SK-MEL-5 (cell line): ENCODE measurements around the gene WDR74. TPM values are rescaled to one million over a fixed set of nuclear protein-coding genes. Genes with fewer than 3 reads are reported as not detected.
"Not testable (repeated sequence)": the region's sequence is repeated elsewhere in the genome, so short reads cannot be mapped to it uniquely, and the experiment has no call there.

Source experiments
- DNase-seq: peaks from one replicate; pipeline ENCODE4 v3.0.0-alpha.2; 2016; ENCODE audit warnings: low read depth, low spot score
- in situ Hi-C: cut with HindIII; loops from 2 replicates; pipeline ENCODE4 v1.10.0; 2016; ENCODE audit warnings: low sequenced_read_pairs, high pct_unique_total_duplicates, low pct_unique_long_range_greater_than_20kb
- total RNA-seq: library from RNA; depleted of rRNA; stranded (reverse); fragments of >200 nt; shearing (Covaris generic); gene quantifications from 2 replicates; pipeline ENCODE4 v1.2.3, GENCODE V29; 2014

Gene WDR74
- total RNA-seq, 1 experiment from 2014 or later, result 61.2 TPM

DNA sequence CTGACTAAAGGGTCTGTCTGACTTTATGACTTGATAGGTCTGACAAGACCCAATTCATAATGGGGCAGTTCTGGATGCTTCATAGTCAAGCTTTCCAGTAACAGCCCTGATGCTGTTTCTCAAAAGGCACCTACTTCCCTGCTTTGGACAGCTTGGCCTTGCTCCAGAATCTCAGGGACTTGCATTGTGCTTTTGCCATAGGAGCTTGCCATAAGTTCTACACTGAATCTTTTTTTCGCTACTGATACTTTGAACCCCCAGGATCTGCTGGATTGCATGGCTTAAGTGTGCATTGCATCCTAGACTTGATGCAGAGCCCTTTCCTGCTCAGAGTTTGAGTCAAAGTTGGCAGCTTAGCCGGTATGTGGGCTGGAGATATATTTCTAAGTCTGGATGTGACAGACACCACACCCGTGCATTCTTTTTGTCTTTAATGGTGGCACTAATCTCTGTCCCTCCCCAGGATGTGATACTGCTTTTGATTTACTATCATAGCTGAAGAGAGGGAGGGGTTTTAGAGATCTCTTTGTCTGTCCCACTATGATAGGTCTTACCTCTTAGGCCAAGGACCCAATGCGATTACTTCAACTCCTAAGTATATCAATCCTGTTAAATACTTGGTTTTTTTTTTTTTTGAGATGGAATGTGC is 24.4 kb upstream of the WDR74 start:
- DNase-seq, result no peak

DNA sequence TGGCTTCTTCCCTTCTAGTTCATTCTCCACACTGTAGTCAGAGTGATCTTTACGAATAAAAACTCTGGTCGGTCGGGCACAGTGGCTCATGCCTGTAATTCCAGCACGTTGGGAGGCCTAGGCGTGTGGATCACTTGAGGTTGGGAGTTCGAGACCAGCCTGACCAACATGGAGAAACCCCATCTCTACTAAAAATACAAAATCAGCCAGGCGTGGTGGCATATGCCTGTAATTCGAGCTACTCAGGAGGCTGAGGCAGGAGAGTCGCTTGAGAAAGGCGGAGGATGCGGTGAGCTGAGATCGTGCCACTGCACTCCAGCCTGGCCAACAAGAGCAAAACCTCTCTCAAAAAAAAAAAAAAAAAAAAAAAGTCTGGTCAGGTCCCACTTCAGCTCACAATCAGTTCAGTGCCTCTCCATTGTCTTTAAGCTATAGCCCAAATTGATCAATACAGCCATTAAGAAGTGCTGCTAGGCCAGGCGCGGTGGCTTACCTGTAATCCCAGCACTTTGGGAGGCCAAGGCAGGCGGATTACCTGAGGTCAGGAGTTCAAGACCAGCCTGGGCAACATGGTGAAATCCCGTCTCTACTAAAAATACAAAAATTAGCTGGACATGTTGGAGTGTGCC is 22.3 kb upstream of the WDR74 start:
- DNase-seq, in situ Hi-C loops: not testable (repeated sequence)

More for the DNA sequence above, 24.4 kb upstream of the WDR74 start:
- in situ Hi-C loops, result no loop called here

DNA sequence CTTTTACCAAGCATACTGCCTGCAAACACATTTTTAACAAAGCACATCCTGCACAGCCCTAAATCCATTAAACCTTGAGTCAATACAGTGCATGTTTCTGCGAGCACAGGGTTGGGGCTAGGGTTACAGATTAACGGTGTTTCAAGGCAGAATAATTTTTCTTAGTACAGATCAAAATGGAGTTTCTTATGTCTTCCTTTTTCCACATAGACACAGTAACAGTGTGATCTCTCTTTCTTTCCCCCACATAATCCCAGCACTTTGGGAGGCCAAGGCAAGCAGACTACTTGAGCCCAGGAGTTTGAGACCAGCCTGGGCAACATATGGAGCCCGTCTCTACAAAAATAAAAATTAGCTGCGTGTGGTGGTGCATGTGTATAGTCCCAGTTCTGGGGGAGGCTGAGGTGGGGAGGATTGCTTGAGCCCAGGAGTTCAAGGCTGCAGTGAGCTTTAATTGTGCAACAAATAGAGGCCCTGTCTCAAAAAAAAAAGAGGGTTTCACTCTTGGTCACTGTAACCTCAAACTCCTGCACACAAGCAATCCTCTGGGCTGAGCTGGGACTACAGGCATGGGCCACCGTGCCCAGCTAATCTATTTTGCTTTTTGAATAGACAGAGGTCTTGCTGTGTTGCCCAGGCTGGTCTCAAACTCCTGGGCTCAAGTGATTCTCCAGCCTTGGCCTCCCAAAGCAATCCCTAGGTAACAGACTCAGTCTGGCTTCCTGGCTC is 21.6 kb upstream of the WDR74 start:
- in situ Hi-C loops, result no loop called here
- no peak for DNase-seq

DNA sequence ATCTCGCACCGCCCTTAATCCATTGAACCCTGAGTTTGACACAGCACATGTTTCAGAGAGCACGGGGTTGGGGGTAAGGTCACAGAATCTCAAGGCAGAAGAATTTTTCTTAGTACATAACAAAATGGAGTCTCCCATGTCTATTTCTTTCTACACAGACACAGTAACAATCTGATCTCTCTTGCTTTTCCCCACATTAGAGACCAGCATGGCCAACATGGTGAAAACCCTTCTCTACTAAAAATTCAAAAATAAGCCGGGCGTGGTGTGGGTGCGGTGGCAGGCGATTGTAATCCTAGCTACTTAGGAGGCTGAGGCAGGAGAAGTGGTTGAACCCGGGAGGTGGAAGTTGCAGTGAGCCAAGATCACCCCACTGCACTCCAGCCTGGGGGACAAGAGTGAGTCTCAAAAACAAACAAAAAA is 19.9 kb upstream of the WDR74 start:
- DNase-seq, in situ Hi-C loops: not testable (repeated sequence)

DNA sequence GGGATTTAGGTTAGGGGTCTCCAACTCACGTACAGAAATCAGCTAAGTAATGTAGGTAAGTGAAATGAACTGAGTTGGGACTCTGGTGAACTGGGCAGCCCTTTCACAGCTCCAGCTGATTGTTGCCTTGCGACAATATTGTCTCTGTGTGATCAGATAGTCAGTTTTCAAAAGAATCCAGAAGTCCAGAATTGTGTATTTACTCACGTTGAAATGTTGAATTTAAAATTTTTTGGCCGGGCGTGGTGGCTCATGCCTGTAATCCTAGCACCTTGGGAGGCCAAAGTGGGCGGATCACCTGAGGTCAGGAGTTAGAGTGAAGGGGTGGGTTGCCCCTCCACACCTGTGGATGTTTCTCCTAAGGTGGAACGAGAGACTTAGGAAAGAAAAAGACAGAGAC is 18.8 kb upstream of the WDR74 start:
- no peak for DNase-seq
- in situ Hi-C loops, result no loop called here

DNA sequence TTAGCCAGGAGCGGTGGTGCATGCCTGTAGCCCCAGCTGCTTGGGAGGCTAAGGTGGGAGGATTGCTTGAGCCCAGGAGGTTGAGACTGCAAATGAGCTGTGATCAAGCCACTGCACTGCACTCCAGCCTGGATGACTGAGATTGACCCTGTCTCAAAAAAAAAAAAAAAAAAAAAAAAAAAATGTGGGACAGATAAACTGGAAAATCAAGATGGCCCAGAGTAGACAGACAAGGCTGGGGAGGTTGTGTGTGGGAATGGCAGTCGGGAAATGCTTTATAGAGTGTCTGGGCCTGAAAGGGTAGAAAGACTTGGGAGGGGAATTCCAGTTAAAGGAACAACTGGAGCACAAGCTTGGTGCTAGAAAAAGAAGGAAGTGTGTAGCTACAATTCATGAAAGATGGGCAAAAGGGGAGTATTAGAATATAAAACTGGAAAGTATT is 18.2 kb upstream of the WDR74 start:
- in situ Hi-C loops, result no loop called here
- no peak for DNase-seq

DNA sequence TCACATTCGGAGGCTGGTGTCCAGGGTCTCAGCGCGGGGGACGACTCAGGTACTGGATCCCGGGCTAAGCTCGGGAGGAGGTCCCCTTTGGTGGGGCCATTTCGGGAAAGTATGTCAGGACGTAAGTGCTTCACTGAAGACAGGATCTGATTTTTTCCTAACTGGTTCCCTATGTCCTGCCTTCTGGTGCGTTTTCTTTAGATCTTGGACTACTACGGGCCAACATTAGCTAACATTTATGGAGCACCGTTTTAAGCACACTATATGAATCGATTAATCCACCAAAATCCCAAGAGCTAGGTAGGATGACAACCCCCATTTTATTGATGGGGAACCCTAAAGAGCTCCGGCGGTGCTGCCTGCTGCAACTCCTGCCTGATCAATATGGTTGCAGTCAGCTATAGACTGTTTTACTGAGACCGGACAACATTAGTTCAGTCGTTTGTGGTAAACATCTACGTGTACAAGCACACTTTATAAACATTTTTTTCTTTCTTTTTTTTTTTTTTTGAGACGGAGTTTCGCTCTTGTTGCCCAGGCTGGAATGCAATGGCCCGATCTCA is 17.0 kb upstream of the WDR74 start:
- no peak for DNase-seq
- in situ Hi-C loops, result no loop called here

DNA sequence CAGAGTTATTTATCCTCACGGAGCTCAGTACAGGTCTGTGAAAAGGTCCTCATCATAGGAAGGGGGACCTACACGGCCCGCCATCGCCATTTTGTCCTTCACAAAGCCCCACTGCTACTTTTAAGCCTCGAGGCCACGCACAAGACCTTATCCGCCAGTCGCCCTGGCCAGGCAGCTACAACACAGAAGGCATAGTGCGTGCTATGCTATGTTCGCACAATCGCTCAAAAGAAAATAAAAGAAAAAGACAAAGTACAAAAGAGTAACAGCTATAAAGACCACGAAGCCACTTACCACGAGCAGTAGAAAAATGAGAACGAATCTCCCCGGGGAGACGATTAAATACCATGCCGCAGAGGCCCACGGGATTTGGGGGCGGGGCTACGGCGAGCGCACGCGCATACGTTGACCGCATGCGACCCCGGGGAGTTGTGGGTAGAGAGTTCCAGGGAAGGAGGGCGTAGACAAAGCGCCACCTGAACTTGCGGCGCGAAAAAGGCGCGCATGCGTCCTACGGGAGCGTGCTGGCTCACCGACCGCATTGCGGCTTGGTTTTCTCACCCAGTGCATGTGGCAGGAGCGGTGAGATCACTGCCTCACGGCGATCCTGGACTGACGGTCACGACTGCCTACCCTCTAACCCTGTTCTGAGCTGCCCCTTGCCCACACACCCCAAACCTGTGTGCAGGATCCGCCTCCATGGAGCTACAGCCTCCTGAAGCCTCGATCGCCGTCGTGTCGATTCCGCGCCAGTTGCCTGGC is 16.4 kb upstream of the WDR74 start:
- in situ Hi-C loops, result no loop called here

DNA sequence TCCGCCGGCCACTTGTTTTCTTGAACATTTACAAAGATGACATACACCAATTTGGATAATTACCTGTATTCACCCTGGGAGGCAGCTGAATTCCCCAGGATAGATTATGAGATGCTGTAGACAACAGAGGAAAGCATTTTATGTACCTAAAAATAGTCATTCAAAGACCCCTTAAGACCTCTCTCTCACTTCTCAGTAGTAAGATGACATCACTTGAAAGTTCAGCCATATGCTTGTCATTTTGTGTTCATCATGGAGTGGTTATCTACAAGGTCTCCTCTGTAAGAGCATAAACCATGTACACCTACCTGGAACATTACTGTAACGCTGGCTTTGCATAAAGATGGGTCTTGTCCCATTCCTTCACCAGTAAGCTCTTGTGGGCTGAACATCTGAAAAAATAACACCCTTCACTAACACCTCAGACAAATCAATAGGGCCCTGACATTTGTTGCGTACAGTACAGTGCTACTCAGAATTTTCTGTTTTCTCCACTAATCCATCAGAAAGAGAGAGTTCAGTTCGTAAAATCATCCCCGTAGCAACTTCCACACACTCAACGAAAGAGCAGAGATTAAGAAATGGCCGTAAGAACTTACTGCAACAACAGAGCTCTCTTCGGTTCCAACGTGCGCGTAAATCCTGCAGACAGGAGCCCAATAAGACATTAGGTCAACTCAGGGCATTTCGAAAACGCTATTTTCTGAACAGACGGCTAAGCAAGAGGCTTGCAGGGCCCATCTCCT is 15.6 kb upstream of the WDR74 start:
- in situ Hi-C loops, result no loop called here
- DNase-seq, result no peak

More for the DNA sequence above, 16.4 kb upstream of the WDR74 start:
- peak; percentile 94 for DNase-seq

DNA sequence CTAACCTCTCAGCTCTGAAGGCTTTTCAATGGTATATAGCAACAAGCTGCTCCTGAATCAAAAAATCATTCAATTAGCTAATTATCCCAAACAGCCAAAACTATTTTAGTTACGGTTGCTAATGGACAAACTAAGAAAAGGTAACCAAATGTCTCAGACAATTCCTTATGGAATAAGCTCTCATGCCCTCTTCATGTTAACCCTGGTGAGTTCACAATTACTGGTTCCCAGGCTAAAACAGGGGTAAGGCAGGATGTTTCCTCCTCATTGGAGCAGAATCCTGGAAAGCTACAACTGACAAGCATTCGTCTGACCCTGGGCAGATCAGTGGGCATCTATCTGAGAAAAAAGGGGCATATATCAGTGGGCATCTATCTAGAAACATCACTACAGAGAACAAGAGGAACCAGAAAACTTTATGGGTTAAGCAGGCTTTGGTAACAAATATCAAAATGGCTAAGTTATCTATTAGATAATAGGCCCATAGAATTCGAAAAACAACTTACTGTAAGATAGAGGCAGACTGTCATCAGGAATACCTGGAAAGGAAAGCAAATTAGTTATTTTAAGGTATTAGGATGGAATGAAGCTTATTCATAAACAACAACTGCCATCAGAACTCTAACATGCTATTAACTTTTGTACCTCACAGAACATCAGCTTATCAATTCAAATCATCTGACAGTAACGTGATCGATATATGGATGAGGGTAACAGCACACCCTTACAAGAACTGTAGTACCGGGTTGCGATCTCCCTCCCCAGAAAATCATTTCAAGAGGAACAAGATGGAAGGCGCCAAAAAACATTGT is 14.8 kb upstream of the WDR74 start:
- in situ Hi-C loops, result no loop called here
- DNase-seq, result no peak

DNA sequence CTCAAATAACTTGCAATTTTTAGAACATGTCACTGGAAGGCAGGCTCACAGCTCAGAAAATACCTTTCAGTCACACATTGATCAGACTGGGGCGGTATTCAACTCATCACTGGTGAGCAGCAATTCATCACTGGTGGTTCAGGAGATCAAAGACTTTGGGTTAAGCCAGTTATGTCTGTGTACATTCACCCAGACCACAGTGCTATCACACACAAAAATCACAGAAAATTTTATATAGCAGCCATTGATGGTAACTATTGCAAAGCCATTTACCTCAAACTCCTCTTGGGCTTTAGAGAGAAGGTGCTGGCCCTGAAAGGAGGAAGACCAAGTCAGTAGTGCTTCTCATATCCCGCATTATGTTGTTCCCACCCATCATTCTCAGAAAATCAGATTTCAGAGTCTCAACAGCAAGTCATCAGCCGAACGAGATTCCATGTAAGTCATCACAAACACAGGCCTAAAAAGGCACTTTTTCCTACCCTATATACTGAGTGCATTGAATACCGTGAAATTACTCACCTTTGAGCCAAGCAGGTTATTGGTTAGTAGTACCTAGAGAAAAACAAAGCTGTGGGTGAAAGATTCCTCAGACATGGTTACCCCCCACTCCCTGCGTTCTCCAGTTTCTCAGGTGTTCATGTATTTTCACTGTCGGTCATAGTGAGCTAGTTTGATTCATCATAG is 14.0 kb upstream of the WDR74 start:
- DNase-seq, result no peak
- in situ Hi-C loops, result no loop called here

DNA sequence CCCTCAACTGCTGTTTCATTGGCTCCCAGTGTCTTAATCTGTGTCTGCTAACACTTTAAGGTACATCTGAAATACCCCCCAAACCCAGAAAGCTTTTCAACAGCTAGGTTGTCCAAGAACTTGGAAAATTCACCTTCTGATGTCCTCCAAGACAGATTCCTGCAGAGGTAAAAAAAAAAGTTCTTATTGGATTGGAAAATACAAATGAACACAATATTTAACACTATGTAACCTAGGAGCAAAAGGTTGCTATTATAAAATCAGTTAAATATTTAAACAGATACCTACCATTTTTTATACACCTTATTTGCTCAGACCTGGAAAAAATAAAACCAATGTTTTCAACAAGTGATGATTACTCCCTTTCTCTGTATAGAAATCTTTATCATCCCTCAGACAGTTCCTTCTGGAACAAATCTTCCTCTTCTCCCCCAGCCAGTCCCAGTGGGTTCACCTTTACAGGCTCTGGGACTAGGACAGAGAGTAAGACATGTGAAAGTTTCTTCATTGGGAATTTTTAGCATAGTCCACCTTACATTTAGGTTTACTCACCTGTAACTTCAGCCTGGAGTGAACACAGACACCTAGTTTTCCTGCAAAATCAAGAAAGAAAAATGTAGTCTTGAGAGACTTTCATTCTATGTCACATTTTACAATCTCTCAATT is 13.3 kb upstream of the WDR74 start:
- DNase-seq, result no peak
- in situ Hi-C loops, result no loop called here

DNA sequence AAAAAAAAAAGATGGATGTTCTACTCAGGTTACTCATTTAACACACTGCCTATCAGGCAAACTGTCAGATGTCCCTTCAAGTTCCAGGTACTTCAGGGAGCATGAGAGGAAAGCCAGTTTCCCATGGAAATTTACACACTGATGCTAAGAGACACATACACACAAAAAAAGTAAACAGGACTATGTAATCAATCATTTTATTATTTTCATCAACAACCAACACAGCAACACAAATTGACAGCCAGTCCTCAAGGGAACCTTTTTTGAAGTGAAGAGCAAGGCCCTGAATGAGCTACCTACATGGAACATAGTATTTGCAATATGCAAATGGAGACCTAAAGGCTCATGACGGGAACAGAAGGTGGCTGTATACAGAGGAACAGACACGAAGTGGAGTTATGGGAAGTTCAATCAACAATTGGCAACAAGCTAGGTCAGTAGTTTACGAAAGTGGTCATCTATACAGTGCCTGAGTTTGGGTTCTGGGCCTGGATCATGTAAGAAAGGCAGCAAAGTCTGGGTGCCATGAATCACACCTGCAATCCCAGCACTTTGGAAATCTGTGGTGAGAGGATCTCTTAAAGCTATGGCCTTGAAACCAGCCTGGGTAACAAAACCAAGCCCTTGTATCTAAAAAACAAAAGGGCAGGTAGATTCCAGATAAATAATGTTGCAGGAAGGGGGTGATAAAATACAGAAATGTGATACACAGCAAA is 12.6 kb upstream of the WDR74 start:
- no peak for DNase-seq
- in situ Hi-C loops, result no loop called here

DNA sequence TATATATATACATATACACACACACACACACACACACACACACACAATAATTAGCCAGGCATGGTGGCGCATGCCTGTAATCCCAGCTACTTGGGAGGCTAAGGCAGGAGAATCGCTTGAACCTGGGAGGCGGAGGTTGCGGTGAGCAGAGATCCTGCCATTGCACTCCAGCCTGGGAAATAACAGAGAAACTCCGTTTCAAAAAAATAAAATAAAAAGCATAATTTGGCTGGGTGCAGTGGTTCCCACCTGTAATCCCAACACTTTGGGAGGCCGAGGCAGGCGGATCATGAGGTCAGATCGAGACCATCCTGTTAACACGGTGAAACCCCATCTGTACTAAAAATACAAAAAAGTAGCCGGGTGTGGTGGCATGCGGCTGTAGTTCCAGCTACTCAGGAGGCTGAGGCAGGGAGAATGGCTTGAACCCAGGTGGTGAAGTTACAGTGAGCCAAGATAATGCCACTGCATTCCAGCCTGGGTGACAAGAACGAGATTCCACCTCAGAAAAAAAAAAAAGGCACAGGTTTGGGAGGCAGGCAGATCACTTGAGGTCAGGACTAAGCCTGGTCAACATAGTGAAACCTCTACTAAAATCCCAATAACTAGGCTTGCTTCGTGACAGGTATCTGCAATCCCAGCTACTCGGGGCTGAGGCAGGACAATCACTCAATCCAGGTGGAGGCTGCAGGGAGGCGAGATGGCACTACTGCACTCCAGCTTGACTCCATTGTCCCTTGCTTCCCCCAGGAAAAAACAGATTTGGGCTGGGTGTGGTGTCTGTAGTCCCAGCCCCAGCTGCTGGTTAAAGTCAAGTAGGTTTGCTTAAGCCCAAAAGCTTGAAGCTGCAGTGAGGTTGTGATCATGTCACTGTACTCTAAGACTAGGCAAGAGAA is 11.8 kb upstream of the WDR74 start:
- no peak for DNase-seq
- in situ Hi-C loops, result no loop called here
